Measurements from ENCODE around the gene PTRH1.

Gene PTRH1

DNA sequence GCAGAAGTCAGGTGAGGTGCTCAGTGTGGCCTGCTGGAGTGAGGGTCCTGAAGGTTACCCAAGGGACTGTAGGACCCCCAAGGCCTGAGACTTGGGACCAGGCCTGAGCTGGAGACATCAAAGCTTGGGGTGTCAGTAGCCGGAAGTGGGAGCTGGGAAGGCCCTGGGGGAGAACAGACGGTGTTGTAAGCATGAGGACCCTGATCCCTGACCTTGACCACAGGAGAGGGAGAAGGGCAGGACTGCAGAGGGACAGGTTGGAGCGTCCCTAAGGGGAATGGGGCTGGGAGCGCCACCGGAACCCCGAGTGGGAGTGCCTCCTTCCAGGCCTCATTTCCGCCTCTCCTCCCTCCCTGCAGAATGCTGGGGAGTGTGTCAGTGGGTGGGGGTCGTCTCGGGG is 949 bp upstream of the PTRH1 start:
- DNase-seq: no peak

- DNase-seq: peak; percentile 13
Measured at GRCh38 chr9:127714951-127715469, 453 bp downstream of the PTRH1 start.

DNA sequence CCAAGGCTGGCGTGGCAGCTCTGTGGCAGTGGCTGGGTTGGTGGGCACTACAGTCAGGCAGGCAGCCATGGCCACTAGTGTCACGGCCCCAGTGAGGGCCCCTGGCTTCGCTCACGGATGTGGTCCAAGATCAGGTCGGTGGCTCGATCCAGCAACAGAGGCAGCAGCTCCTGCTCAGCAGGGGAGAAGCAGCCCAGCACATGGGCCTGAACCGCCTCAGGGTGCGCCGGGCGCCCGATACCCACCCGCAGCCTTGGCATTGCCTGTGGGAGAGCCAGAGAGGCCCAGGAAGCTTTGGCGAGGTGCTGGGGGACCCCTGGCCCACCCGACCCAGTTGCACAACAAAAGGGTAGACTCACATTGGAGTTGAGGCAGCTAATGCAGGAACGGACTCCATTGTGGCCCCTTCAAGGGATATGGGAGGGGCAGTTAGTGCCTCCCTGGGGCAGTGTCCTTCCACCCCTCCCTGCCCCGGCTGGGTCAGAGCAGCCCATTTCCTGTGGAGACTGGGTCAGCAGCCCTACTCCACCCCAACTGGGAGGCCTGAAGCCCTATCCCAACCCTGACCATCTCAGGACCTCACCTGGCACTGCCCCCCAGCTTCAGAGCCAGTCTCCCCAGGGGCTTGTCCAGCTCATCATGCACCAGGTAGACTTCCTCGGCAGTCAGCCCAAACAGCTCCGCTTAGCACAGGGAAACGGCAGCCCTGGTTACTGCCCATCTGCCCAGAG is 1.3 kb downstream of the PTRH1 start:
- DNase-seq: no peak

DNA sequence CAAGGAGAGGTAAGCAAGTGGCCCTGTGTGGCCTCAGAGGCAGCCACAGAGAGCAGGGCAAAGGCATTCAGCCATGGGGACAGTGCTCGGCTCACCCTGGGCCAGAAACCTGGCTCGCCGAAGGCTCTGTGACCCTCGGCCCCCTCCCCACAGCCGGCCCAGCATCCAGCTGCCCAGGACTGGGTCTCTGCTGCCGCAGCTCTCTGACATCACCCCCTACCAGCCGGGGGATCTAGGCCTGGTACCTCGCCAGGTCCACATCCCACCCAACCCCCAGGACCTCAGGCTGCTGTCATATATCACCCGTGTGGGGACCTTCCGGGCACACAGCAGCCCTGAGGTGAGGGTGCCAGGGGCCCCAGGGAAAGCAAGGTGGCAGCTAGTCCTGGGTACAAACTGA is 2.6 kb downstream of the PTRH1 start:
- no peak for DNase-seq

- no peak for DNase-seq
Measured at GRCh38 chr9:127712371-127712770, 3.1 kb downstream of the PTRH1 start.

DNA sequence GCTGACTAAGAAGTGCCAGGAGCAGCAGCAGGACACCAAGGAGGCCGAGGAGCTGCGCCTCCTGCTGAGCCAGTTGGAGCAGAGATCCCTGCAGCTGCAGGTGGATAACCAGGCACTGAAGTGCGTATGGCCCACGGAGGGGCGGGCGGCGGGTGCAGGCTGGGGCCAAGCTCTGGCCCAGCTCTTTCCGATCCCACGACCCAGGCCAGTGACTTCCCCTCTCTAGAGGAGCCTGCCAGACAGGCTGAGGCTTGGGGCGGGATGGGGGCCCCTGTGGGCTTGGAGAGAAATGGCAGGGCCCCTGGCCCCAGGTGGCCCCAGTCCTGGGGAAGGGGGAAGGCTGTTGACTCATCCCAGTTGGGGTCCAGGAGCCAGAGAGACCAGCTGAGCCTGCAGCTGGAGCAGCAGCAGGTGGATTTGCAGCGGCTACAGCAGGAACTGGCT is 3.6 kb downstream of the PTRH1 start:
- DNase-seq: no peak

GRCh38 chr9:127711226-127711701 is 4.2 kb downstream of the PTRH1 start:
- DNase-seq: no peak

DNA sequence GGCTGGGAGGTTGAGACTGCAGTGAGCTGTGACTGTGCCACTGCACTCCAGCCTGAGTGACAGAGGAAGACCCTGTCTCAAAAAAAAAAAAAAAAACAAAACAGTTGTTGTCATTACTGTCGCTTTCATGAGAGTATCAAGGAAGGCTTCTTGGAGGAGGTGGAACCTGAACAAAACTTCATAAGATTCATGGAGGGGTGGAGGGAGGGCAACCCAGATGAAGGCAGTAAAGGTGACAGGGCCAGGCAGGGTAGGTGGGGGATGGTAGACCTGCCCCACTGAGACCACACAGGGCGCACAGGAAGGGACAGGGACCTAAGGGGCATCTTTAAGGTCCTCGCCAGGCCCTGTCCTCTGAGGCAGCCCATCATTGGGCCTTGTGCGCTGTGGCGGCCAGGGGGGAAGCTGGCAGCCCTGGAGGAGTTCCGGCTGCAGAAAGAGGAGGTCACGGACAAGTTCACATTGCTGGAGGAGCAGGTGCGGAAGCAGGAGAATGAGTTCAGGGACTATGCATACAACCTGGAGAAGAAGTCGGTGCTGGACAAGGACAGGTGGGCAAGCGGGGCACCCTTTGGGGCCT is 5.2 kb downstream of the PTRH1 start:
- DNase-seq: no peak

GRCh38 chr9:127708952-127709587 is 6.4 kb downstream of the PTRH1 start:
- DNase-seq: no peak

DNA sequence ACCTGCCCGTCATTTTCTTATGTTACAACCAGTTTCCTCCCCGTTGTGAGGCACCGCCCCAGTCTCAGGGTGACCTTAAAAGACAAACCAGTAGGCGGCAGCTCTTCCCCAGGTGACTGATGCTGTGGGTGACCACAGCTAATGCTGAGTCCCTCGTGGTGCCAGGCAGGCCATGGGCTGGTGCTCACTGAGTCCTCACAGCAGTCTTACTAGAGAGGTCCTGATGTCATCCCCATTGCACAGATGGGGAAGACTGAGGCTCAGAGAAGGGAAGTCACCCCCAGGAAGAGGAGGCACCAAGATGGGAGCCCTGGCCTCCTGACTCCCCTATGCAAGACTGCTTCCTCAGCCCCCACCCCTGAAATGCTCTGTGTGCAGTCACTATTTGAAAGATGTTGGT is 7.7 kb downstream of the PTRH1 start:
- DNase-seq: no peak

DNA sequence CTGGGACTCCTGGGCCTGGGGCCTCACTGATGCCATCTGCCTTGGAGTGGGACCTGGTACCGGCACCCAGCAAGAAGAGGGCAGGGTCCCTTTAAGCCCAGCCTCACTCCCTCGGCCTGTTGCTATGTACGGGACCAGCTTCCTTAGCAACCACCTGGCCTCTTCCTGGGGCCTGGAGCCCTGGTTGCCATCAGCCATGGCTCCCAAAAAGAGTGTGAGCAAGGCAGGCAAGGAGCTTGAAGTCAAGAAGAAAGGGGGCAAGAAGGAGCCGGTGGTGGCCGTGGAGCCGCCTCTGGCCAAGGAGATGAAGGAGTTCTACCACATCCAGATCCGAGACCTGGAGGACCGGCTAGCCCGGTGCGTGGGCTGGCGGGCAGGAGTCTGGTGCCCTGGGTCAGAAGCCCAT is 8.6 kb downstream of the PTRH1 start, which contains the start of gene CFAP157:
CFAP157 (plus strand) TSS at position 153 of the 406 bp plus-strand sequence; CDS start at position 197, 44 bp downstream.
- DNase-seq: no peak

GRCh38 chr9:127705577-127706379 is 9.7 kb downstream of the PTRH1 start:
- DNase-seq: no peak

DNA sequence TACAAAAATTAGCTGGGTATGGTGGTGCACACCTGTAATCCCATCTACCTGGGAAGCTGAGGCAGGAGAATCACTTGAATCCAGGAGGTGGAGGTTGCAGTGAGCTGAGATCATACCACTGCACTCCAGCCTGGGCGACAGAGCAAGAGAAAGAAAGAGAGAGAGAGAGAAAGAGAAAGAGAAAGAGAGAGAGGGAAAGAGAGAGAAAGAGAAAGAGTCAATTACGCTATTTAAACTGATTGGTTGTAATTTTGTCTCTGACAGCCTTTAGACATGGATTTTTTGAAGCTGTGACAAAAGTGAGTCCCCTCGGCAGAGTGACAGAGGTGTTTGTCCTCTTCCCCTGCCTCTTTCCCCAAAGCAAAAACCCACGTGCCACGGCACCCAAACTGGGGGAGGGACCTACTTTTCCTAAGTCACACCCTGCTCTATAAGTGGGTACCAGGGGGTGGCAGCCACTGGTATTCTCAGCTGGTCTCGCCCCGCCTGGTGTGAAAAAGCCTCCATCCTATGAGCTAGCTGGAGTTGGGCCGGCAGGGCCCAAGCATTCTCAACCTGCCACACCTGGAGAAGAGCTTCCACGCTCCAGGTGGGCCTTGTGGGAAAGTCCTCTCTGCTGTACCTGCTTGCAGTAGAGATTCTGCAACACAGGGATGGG is 12.0 kb downstream of the PTRH1 start:
- no peak for DNase-seq

- no peak for DNase-seq
Measured at GRCh38 chr9:127700594-127701255, 14.7 kb downstream of the PTRH1 start.

GRCh38 chr9:127700140-127700539 is 15.3 kb downstream of the PTRH1 start:
- DNase-seq: no peak

DNA sequence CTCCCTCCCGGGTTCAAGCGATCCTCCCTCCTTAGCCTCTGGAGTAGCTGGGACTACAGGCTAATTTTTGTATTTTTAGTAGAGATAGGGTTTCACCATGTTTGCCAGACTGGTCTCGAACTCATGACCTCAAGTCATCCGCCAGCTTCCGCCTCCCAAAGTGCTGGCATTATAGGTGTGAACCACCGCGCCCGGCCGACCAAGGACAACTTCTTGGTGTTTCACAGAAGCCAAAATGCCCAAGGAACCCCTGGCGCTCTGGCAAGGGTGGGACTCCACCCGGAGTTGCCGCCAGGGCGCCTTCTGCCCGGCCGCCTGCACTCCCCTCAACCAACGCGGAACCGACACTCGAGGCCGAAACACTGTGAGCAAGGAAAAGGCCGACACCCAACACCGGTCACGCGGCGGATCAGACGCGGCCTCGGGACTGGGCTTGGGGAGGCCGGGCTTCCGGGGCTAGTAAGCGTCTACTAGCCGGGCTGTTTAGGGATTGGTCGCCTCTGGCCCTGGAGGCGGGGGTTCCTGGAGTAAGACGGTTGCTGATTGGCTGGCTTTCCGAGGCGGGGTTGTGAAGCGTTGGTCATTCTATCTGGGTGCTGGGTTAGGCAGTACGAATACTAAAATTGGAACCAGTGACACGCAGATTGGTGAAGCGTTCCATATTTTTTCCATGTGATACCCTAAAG is 16.3 kb downstream of the PTRH1 start:
- DNase-seq: peak; percentile 84

DNA sequence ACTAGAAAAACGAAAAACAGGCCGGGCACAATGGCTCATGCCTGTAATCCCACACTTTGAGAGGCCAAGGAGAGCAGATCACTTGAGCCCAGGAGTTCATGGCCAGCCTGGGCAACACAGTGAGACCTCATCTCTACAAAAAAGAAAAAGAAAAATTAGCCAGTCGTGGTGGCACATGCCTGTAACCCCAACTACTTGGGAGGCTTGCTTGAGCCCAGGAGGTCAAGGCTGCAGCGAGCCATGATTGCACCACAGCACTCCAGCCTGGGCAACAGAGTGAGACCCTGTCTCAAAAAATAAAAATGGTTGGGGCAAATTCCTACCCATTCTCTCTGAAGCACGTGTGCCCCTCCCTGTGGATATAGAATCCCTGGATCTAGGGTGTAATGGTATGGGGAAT is 17.1 kb downstream of the PTRH1 start:
- no peak for DNase-seq

GRCh38 chr9:127697575-127697974 is 17.9 kb downstream of the PTRH1 start:
- no peak for DNase-seq

DNA sequence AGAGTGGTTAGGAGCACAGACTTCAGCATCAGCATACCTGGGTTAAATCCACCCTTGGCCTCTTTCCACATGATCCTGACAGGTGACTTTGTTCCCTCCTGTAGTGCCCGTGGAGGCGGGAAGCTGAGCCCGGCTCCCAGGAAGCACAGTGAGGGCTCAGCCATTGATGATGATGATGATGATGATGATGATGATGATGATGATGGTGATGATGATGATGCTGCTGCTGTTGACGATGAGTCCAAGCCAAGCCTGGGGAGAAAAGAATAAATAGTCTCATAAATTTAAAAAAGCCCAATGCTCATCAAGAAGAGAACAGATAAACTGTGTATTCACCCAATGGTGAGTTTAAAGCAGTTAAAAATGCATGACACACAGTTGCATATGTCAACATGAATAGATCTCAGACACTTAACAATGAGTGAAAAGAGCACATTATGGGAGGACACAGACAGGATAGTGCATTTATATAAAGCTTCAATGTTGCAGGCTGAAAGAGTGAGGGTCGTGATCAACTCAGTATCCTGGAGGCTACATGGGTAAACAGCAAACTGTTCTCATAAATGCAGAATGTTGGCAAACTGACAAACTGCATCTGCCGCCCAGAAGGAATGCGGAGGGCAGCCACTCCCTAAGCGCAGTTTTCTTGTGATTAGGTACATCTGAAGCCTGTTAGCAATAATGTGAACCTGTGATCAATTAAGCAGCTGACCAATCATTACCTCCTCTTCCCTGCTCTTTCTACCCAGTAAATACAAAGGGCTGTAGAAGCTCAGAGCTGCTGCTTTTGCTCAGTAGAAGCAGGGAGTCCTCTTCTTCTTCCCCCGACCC is 20.4 kb downstream of the PTRH1 start:
- DNase-seq: no peak

DNA sequence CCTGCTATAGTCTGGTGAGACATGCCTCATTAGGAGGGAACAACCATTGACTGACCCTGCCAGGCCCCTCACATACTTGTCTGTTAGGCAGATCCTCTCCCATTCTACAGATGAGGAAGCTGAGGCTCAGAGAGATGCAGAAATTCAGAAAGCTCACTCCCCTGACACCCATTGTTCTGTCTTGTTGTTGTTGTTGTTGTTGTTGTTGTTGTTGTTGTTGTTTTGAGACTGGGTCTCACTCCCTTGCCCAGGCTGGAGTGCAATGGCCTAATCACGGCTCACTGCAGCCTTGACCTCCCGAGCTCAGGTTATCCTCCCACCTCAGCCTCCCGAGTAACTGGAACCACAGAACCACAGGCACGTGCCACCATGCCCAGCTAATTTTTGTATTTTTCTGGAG is 21.8 kb downstream of the PTRH1 start:
- DNase-seq: no peak
